ENCODE results near the gene CNTN4.
A peak's percentile ranks its signal among the peaks of the same experiment; 100 is the strongest.
"Not testable (repeated sequence)": the region's sequence is repeated elsewhere in the genome, so short reads cannot be mapped to it uniquely, and the experiment has no call there.

CNTN4 gene

DNA sequence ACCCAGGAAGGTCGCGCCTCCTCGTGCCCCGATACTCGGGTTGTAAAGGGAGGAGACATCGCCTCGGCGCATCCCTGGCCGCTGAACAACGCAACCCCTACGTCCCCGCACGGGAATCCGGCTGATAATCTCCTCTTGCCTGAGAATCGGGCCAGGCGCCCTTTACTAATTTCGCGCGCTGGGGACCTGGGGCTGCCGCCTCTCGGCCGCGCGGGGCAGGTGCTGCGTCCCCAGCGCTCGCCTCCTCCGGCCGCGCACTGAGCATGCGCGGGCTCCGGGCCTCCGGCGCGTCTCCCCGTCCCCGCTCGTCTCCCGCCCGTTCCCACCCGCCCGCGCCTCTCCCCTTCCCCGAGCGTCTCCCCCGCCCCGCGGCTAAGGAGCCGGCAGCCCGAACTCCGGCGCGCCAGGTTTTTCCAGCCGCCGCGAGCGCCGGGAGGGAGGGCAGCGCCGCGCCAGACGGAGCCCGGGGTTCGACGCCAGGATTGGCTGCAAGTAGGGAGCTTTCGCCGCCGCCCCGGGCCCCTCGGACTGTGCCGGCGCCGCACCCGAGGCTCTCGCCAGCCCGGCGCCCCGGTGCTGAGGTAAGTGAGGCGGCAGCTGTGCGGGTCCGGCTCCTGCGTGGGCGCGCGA lies at the start of gene CNTN4:
CNTN4 (plus strand) TSS at position 469 of the 630 bp plus-strand sequence.
- DNase-seq: peak; percentile 60

DNA sequence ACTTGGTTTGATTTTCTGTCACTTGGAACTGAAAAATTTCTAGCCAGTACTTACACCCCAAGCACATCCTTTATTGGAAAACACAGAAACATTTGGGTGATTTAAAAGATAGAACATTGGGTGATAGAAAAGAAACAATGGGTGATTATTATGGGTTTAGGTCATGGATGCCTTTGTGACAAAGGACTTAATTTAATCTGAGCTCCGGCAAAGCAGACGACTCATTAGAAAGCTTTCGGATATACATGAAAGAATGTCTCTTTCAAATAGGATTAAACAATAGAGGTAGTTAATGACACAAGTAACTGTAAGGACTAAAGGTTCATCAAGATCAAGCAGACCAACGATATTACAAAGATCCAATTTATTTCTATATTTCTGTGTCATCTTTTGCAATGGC lies 37.3 kb upstream of the CNTN4 start:
- no peak for DNase-seq

DNA sequence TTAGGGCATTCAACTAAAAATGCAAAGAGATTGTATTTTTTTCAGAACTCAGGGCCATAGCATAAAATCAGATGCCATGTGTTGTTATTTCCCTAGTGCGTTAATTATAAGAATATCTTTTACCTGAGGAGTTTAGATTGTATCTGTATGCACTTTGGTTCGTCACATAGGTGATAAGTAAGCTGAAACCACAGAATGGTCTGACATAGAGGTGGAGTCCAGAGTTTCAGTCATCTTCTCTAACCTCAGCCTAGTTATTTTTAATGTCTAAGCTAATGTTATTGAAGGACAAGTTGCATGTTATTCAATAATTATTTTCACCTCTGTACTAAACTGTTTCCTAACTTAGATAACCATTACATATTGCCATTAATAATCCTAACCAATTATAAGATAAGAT lies 27.1 kb upstream of the CNTN4 start:
- DNase-seq: no peak

DNA sequence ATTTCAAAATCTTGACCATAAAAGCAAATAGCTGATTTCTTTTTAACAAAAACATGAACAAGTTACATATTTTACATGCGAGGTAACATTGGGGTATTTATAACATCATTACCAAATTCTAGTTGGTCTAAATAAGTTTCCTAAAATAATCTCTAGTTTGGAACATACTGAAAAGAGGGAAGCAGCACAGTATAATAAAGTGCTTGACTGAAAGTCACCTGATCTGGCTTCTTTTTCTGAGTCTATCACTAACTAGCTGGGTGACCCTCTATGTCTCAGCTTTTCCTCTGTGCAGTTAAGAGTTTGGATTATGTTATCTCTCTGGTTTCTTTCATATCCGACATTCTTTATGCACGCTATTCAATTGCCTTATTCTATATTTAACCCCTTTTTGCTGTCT lies 19.8 kb upstream of the CNTN4 start:
- DNase-seq: no peak

DNA sequence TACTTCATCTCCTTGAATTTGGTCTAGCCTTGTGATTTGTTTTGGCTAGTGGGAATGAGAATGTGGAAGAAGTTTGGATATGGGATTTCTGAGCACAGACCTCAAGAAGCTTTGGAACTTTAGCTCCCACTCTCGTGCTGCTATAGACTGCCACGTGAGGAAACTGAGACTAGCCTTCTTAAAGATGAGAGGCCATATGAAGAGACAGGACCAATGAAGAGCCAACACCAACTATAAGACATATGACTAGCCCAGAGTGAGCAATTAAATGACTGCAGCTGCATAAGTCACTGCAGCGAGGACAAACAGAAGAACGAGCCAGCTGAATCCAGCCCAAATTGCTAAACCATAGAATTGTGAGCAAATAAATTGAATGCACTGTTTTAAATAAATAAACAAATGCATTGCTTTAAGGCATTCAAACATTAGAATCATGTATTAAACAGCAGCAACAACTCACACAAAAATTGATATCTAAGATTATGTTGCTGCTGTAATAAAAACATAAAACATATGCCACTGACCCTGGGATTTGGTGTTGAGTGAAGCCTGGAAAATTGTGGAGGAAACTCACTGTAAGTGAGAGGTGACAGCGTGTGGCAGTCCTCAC lies 15.7 kb upstream of the CNTN4 start:
- no peak for DNase-seq

DNA sequence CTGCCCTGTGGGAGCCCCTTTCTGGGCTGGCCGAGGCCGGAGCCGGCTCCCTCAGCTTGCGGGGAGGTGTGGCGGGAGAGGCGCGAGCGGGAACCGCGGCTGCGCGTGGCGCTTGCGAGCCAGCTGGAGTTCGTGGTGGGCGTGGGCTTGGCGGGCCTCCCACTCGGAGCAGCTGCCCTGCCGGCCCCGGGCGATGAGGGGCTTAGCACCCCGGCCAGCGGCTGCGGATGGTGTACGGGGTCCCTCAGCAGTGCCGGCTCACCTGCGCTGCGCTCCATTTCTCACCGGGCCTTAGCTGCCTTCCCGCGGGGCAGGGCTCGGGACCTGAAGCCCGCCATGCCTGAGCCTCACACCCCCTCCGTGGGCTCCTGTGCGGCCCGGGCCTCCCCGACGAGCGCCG lies 15.1 kb upstream of the CNTN4 start:
- DNase-seq: not testable (repeated sequence)

DNA sequence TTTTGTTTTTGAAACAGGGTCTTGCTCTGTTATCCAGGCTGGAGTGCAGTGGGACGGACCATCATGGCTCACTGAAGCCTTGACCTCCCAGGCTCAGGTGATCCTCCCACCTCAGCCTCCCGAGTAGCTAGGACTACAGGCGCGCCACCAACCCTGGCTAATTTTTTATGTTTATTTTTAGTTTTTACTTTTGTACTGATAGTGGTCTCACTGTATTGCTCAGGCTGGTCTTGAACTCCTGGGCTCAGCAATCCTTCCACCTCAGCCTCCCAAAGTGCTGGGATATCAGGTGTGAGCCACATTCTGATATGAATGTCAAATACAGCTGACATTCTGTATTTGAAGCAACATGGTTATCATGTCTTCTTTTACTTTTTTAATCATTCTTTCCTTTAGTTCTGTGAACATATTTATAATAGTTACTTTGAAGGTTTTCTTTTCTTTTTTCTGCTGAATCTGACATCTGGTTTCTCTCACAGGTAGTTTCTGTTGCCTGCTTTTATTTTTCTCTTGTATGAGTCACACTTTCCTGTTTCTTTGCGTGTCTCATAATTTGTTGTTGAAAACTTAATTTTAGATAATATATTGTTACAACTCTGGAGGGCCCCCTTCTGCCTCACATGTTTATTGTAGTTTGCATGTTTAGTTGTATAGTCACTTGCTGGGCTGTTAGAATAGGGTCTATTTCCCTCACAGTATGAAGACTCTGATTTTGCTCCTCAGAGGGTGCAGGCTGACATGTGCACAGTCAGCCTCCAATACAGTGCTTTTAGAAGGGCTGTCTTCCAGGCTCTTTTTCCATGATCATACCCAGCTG lies 8.4 kb upstream of the CNTN4 start:
- DNase-seq: no peak

DNA sequence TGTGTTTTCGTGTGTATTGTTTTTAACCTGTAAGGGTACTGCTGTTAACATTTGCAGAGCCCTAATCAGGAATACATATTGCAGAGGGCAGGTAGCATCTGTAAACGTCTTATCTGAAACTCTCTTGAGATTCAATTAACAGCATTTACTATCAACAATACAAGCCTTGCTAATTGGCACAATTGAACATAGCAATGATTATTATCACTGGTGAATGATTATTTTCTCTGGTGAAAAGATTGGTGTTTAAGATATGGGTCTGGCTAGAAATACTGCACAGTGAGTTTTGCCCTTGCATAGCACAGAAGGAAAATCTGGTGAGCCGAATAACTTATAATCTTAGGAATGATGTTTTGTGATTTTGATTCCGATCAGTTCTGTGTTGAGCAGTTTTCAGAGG lies 5.9 kb upstream of the CNTN4 start:
- DNase-seq: no peak

DNA sequence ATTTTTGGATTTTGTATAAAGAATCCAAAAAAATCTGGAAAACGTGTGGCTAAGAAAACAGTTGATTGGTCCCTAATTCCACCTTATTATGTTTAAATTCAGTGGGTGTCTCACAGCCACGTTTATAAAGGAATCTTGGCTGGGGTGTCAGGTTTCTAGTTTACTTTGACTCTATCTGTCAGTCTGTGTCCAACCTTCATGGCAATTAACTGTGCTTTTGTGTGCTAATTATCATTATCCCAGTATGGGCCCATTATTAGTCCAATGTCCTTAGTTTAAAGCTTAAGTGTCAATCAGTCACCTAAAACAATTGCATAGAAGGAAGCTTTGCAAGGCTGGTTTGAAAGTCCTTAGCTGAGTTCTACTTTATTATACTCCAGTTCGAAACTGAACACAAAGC lies 3.7 kb upstream of the CNTN4 start:
- DNase-seq: no peak

DNA sequence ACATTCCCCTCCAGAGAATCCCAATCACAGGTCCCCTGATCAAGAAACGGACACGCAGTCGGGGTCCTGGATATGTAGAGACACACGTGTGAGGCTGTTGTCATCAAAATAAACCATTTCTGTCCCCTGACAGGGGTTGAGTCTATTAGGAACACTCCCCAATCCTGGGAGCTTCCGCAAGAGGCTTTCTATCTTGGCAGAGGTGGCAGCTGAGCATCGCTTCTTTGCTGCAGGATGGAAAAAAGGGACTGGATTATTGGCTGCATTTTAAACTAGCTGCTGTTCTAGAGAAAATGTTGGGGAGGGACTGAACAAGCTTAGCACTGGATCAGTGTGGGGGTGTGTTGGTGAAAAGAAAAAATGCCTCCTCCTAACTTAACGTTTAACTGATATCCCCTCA lies 2.5 kb upstream of the CNTN4 start:
- DNase-seq: no peak

DNA sequence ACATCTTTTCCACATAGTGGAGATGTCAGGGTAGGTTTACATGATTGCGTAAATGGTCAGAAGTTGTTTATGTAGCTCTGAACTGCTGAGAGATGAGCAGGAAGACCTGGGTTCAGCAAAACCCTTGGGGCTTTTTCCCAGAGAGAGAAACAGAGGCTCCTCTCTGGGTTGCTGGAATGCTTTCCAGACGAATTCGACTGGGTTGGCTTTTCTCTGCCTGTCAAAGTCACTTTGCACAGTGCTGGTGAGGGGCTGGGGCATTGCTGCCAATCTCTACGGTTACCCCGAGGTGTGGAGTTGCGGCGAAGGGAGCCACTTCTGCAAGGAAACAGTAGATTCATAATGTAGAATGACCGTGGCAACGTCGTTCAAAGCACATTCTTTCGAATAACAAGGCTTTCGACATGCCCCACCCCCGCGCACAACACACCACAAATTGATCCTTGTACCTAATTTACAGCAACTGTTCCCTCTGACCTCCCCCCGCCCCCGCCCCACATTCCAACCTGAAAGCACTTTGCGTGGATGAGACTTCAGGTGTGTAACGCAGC lies 950 bp upstream of the CNTN4 start:
- DNase-seq: no peak

DNA sequence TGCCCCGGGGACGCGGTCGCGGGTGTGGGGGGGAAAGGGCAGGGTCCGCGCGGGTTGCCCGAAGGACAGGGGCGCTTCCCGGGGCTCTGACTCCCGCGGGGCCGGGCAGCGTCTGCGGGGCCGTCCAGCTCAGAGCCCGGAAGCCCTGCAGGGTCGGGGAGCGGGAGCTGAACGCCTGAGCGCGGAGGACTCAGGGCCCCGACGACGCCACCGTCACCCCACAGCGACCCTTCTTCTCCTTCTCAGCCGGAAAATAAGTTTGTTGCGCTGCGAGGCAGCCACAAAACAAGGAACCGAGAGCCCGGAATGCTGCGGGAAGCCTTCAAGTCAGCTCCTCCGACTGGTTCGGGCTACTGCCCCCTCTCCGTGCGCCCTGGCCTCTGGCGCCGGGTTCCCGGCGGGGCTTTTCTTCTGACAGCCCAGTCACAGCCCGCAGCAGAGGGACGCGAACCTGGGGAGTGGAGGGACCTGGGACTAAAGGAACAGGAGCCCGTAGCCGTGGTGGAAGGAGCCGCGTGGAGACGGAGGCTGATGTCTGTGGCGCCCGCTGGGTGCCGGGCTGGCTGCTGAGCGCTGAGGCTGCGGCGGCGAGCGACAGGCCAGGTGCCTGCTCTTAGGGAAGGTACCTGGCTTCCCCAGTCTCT lies 484 bp downstream of the CNTN4 start:
- DNase-seq: peak; percentile 49

DNA sequence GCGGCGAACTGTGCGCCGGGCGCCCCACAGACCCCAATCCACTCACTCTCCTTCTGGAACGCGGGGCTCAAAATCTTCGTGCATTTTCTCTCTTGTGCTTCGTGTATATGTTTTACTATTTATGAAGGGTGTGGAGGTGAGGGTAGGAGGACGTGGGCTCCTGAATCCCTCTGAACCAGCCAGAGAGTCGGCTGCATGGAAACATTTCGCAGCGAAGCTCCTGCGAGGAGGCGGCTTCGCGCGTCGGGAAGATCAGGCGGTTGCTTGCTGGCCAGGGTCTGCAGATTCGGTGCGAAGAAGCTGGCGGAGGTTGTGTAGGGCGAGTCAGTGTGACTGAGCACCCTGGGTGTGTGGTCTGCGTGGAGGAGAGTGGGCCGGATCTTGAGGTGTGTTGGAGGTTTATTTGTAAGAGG lies 1.1 kb downstream of the CNTN4 start:
- no peak for DNase-seq

DNA sequence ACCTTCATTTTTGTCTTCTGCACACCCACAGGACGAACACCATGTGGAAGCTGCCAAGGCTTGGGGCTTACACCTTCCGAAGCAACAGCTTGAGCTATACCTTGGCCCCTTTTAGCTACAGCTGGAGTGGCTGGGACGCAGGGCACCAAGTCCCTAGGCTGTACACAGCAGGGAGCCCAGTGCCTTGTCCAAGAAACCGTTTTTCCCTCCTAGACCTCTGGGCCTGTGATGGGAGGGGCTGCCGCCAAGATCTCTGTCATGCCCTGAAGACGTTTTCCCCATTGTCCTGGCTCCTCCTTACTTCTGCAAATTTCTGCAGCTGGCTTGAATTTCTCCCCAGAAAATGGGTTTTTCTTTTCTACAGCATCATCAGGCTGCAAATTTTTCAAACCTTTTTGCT lies 7.8 kb downstream of the CNTN4 start:
- no peak for DNase-seq

DNA sequence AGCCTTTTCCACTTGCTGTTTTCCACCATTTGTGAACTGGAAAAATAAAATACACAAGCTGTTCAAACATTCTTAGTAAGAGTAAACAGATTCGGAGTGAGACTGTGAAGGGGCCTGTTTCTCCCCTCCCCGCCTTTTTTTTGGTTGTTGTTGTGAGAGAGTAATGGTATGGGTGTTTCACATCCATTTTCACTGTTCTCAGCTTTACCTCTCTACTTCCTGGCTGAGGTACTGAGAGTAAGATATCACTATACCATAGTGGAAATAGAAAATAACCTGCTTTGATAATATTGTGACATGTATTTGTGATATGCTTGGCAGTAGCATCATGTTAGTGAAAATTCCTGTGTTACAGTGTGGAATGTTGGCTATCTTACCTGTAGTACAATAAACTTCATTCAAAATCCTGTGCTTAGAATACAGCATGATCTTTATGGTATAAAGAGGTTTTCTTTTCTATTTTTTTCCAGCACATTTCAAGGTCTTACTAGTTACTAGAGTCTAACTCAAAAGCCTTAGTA lies 12.0 kb downstream of the CNTN4 start:
- no peak for DNase-seq

DNA sequence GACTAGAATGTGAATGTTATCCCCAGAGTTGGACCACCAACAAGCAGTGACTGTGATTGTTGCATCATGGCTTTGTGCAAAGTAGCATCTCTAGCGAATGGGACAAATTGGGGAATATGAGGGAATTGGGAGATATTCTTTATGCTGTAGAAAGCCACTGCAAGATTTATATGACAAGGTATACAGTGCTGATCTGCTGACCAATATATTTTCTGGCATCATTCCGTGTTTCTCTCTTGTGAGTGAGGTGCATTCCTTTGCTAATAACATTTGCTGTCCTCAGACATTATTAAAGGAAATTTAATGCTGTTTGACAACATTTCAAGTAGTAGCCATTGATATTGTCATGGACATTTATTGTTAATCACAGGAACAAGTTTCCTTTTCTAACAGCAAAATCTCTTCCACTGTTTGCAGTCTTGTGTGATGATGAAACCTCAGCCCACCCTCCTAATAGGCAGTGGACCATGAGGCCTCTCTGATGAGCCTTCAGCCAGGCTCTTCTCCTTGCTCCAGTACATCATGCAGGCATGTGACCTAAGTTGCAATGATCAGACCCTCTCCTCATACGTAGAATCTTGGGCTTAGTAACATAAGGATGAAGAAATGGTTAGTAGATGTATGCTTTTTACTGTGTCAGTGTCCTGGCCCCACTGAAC lies 16.1 kb downstream of the CNTN4 start:
- no peak for DNase-seq

DNA sequence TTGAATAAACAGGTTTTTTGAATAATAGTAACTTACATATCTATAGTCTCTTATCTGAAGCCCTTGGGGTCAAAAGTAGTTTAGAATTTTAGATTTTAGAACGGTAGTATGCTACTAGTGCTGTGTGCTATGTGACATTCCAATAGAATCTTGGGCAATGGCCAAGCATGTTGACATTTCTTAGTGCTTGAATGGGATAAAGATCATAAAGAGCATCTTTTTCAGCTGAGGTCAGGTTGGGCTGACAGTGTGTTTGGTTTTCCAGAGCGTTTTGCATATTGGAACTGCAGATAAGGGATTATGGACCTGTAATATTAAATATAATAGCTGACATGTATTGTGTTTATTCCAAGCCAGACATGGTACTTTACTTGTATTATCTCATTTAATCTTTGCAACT lies 32.1 kb downstream of the CNTN4 start:
- DNase-seq: no peak

DNA sequence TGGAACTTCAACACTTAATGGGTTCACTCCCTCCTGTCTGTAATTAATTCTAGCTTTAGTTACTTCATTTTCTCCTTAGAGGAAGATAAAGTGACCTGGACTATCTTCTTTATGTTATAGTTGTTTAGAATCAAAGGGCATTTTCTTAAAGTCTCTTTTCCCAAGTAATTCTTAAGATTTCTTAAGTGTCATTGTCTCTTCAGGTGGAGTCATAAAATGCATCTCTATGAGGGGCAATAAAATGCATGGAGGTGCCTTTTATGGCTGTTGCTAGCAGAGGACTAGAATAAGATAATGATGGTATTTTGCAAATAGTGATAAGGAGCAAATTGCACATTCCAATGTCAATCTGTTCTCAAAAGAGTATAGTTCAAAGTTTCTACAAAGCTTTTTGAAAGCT lies 34.5 kb downstream of the CNTN4 start:
- no peak for DNase-seq

DNA sequence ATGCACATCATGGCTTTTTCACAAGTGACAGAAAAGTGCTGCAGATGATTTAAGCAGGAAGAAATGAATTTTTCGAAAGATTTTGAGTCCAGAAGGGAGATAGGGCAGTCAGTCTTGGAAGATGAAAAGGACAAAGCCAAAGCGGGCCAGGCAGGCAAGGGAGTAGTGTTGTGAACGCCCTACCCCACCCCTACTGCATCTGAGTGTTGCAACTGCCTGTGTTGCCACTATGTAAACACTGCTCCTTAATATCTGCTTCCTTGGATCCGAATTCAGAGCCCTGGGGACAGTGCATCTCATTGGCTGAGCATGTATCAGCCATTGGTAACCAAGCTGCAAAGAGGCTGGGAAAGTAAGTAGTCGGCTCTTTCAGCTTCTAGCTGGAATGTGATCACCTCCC lies 39.0 kb downstream of the CNTN4 start:
- DNase-seq: no peak

DNA sequence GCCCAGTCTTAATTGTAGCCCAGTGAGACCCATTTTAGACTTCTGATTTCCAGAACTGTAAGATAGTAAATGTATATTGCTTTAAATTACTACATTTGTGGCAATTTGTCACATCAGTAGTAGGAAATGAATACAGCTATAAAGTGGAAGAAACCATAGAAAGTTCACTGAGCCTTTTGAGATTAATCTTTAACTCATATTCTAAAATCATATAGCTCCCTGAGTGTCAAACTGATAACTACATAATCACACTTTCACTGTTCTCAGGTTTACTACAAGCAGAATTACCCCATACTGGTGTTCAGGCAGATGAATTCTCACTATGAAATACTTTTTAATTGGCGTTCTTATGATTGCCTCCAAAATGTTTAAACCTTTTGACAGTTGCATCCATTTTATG lies 42.8 kb downstream of the CNTN4 start:
- no peak for DNase-seq

DNA sequence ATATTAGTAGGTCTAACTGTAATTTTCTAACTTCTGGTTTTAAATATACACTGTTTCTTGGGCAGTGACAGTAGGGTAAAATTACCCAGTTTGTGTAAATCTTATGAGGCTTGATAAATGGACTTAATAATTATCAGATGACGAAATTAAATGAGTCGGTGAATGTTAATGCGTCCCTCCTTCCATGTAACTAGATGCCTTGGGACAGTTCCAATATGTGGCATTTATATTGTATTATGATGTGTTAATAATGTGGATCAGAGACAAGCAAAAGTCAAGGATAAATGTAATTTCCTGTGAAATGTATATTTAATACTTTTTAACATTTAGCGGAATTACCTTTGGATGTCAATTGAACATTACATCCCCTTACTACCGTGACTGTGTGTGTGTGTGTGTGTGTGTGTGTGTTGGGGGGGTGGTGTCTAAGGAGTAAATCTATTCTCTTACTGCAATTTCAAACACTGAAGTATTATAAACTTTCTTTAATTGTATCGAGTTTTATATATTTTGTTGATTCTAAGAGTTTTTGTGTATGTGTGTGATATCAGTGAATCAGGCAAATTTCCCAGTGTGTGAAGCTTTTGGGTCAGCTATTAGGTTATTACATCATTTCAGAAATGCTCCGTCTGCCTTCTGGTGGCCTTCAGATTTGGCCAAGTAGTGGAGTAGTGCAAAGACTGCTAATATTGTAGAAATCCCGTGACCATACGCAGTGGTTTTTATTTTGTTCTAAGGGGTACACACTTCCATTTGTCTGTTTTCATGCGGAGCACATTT lies 50.1 kb downstream of the CNTN4 start:
- DNase-seq: no peak

DNA sequence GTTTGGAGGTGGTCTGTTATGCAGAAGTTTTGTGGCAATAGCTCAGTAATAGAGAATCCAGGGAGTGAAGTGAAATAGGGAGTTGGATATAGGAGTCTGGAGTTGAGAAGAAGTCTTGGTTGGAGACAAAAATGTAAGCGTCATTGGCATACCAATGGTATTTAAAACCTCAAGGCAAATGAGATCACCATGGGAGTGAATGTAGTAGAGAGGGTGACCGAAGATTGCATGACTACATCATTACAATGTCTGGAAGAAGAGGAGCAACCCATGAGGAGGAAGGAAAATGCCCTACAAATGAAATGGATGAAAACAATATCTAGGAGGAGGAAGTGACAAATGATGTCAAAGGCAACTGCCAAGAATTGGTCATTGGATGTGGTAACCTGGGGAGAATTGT lies 54.4 kb downstream of the CNTN4 start:
- DNase-seq: no peak

Measured in activated CD8-positive, alpha-beta memory T cell treated with anti-CD3 and anti-CD28 coated beads, Interleukin-2, amount 50 U/mL, for 48 hours (primary cell).